ENCODE measurements around the gene IGFBPL1. TPM values are rescaled to one million over a fixed set of nuclear protein-coding genes. Genes with fewer than 3 reads are reported as not detected.
A peak's percentile ranks its signal among the peaks of the same experiment; 100 is the strongest.

The IGFBPL1 gene
- total RNA-seq, 4 donors from 2014 or later = not detected

DNA sequence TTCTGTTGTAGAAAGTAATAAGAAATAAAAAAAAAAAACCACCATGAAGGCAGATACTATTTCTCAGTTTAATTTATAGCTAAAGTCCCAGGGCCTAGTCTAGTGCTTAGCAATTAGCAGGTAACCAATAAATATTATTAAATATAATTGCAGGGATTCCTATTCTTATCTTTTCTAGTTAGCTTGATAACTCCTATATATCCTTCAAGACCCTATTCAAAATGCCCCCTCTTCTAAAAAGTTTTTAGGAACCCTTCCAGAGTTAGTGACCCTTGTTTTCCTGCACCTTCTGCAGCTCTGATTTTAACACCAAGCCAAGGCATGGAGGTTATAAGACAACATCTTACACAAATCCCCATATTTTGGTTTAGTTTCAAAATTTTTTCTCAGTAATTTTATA, 56.4 kb downstream of the IGFBPL1 start:
- H3K4me1 ChIP-seq = peaks cover 0 to 7% (median 0%) of the 10 kb centered on the region in 3 donors
- H3K27ac ChIP-seq = no peak overlapping the region
- DNase-seq = no peak
- intact Hi-C loops (cut with DNase I) = loop anchor here (10.0 kb wide), 1 partner anchor 283 kb away; no protein-coding TSS in a partner anchor
- no peaks in the 10 kb centered on the region for H3K36me3 ChIP-seq
- H3K9me3 ChIP-seq = no peaks in the 10 kb centered on the region
- no peak for TF ChIP-seq POLR2A (IDR thresholded peaks at IDR 0.05)
- TF ChIP-seq, protein P1, sequence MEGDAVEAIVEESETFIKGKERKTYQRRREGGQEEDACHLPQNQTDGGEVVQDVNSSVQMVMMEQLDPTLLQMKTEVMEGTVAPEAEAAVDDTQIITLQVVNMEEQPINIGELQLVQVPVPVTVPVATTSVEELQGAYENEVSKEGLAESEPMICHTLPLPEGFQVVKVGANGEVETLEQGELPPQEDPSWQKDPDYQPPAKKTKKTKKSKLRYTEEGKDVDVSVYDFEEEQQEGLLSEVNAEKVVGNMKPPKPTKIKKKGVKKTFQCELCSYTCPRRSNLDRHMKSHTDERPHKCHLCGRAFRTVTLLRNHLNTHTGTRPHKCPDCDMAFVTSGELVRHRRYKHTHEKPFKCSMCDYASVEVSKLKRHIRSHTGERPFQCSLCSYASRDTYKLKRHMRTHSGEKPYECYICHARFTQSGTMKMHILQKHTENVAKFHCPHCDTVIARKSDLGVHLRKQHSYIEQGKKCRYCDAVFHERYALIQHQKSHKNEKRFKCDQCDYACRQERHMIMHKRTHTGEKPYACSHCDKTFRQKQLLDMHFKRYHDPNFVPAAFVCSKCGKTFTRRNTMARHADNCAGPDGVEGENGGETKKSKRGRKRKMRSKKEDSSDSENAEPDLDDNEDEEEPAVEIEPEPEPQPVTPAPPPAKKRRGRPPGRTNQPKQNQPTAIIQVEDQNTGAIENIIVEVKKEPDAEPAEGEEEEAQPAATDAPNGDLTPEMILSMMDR (IDR thresholded peaks at IDR 0.05) = no peak
- no peak overlapping the region for H3K4me3 ChIP-seq
- H3K27me3 ChIP-seq = peaks cover 0 to 14% (median 0%) of the 10 kb centered on the region in 4 donors

DNA sequence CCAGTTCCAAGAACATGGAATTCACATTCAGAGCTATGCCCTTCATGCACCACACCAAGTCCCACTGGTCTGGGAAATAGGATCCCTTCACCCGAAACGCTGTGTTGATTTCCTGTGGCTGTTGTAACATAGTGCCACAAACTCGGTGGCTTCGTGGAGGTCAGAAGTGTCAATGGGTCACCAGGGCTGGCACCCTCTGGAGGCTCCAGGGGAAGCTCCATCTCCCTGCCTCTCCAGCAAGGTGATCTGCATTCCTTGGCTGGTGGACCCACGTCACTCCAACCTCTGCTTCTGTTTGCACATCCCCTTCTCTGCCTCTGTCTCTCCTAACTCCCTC, 60.7 kb downstream of the IGFBPL1 start:
- TF ChIP-seq, protein P1 (IDR thresholded peaks at IDR 0.05) = no peak
- no peak for TF ChIP-seq POLR2A (IDR thresholded peaks at IDR 0.05)
- DNase-seq = no peak
- H3K36me3 ChIP-seq = no peaks in the 10 kb centered on the region
- H3K9me3 ChIP-seq = no peaks in the 10 kb centered on the region
- peaks cover 0 to 24% (median 0%) of the 10 kb centered on the region in 3 donors for H3K4me1 ChIP-seq
- no peaks in the 10 kb centered on the region for H3K27me3 ChIP-seq
- H3K27ac ChIP-seq = peak overlapping the region in 1 of 4 donors; percentile 22
- 58 to 60% methylated on average over 5 of the region's 5 CpGs for WGBS, 2 donors
- intact Hi-C loops (cut with DNase I) = loop anchor here (5.0 to 10.0 kb wide), 2 partner anchors 279 to 446 kb away; no protein-coding TSS in a partner anchor
- H3K4me3 ChIP-seq = peak overlapping the region in 1 of 4 donors; percentile 29

DNA sequence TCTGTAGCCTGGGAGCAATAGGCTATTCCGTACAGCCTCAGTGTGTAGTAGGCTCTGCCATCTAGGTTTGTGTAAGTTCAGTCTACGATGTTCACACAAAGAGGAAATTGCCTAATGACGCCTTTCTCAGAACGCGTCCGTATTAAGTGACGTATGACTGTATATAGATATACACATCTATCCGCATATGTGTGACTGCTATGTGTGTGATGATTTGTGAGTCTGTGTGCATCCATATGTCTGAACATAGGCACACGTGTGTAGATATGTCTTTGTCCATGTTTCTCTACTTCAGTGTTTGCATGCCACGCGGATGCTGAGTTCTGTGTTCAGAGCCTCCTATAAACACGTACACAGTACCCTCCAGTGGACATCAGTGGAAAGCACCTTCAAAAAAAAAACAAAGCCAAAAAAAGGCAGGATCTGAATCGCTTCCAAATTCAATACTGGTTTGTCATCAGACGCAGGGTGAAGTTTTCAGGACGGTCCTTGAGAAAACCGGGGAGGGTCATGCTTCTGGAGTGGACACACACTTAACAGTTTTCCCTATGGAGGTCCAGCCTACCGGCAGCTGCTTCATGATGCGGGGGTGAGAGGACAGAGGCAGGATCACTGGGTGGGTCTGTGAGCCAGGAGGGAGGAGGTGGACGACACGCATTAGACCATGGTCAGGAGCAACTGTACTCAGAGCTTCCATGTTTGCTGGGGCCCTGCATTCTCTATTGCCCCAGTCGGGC, 61.2 kb downstream of the IGFBPL1 start:
- peak; percentile 7 for DNase-seq
- 30 to 45% methylated on average over 20 to 21 of the region's 21 CpGs for WGBS, 2 donors
- intact Hi-C loops (cut with DNase I) = loop anchor here (5.0 to 10.0 kb wide), 2 partner anchors 278 to 446 kb away; no protein-coding TSS in a partner anchor
- peaks cover 0 to 24% (median 0%) of the 10 kb centered on the region in 3 donors for H3K4me1 ChIP-seq
- TF ChIP-seq POLR2A (IDR thresholded peaks at IDR 0.05) = no peak
- TF ChIP-seq, protein P1 (IDR thresholded peaks at IDR 0.05) = peak; percentile 25 to 52 (median 40)
- peak overlapping the region in 1 of 4 donors; percentile 29 for H3K4me3 ChIP-seq
- no peaks in the 10 kb centered on the region for H3K36me3 ChIP-seq
- no peaks in the 10 kb centered on the region for H3K9me3 ChIP-seq
- H3K27ac ChIP-seq = peak overlapping the region in 1 of 4 donors; percentile 22
- no peaks in the 10 kb centered on the region for H3K27me3 ChIP-seq

DNA sequence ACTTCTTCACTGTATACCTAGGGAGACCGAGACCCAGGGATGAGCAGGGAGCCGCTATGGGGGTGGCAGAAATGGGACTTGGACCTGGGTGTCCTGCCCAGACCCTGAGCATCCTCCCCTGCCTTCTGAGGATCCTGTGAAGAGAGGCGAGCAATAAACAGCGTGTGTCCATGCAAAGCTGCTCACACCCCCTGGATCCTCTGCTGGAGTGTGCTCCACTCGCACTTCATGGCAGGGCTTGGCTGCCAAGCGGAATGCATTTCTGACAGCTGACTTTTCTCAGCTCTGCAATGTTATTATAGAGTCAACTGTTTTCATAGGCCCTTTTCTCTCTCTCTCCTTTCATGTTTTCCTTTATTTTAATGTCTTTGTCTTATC, 62.8 kb downstream of the IGFBPL1 start:
- Histone ChIP-seq H3K4me3 (no peak overlapping the region), H3K27me3 (no peaks in the 10 kb centered on the region), H3K9me3 (no peaks in the 10 kb centered on the region), H3K4me1 (peaks cover 0 to 24% (median 0%) of the 10 kb centered on the region in 3 donors), H3K36me3 (no peaks in the 10 kb centered on the region), H3K27ac (no peak overlapping the region)
- DNase-seq = no peak
- 81 to 85% methylated on average over 6 of the region's 6 CpGs for WGBS, 2 donors
- TF ChIP-seq, protein P1 (IDR thresholded peaks at IDR 0.05) = no peak
- TF ChIP-seq POLR2A (IDR thresholded peaks at IDR 0.05) = no peak
- intact Hi-C loops (cut with DNase I) = loop anchor here (5.0 to 10.0 kb wide), 2 partner anchors 277 to 444 kb away; no protein-coding TSS in a partner anchor

DNA sequence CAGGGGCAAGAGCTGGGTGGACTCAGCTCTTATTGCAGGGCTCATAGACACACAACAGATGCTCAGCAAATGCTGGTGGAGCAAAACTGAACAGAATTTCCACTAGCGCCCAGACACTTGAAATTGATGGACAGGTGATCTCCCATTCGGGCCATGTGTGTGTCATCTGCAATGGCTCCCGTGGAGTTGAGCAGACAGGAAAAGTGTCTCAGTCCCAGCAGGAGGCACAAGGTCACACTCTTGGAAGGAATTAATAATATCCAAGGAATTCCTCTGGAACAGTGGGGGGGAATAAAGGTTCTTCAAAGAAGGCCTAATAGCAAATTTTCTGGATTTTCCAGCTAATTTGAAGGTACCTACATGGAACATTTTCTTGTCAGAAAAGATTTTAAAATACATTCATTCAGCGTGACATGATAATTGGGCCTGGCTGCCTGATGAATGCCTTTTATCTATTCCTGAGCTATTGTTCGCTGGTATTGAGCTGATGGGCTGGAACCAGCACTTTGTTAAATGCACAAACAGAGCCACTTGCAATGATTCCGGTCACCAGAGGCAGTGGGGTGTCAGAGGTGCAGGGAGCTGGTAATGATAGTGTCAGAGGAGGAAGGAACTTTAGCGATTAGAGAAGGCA, 63.3 kb downstream of the IGFBPL1 start:
- TF ChIP-seq, protein P1 (IDR thresholded peaks at IDR 0.05) = no peak
- no peak for TF ChIP-seq POLR2A (IDR thresholded peaks at IDR 0.05)
- Histone ChIP-seq H3K36me3 (no peaks in the 10 kb centered on the region), H3K27ac (no peak overlapping the region), H3K4me1 (peaks cover 0 to 24% (median 0%) of the 10 kb centered on the region in 3 donors), H3K9me3 (no peaks in the 10 kb centered on the region), H3K4me3 (no peak overlapping the region), H3K27me3 (no peaks in the 10 kb centered on the region)
- intact Hi-C loops (cut with DNase I) = loop anchor here (5.0 to 10.0 kb wide), 2 partner anchors 276 to 444 kb away; no protein-coding TSS in a partner anchor
- DNase-seq = no peak
- 59 to 75% methylated on average over 5 to 7 of the region's 7 CpGs for WGBS, 2 donors
